Hepatocyte (in vitro differentiated cells): ENCODE results near the gene PHLDB2.

ENCODE experiments used
- CTCF ChIP-seq: fragments of 200-600 bp; sonication (generic); IDR thresholded peaks from 2 replicates; pipeline ENCODE4 v1.5.1; 2016; ENCODE audit warnings: antibody characterized with exemption, mild to moderate bottlenecking; ENCODE audit not compliant: poor library complexity
- EZH2 ChIP-seq: fragments of 200-600 bp; sonication (generic); IDR thresholded peaks from 2 replicates; pipeline ENCODE4 v1.6.1; 2016; ENCODE audit warnings: antibody characterized with exemption, mild to moderate bottlenecking, borderline replicate concordance
- EZH2phosphoT487 ChIP-seq: fragments of 200-600 bp; sonication (generic); IDR thresholded peaks from one replicate; pipeline ENCODE4 v1.6.1; 2018; ENCODE audit warnings: antibody characterized with exemption, mild to moderate bottlenecking, low read depth, moderate library complexity; ENCODE audit not compliant: unreplicated experiment, severe bottlenecking

- TF ChIP-seq CTCF (no peak), EZH2 (no peak), EZH2phosphoT487 (no peak)
Observed at GRCh38 chr3:111978583-111979433, 119.7 kb downstream of the PHLDB2 start, which contains the start of gene ABHD10.
